ENCODE data around the gene PLIN5.

DNA sequence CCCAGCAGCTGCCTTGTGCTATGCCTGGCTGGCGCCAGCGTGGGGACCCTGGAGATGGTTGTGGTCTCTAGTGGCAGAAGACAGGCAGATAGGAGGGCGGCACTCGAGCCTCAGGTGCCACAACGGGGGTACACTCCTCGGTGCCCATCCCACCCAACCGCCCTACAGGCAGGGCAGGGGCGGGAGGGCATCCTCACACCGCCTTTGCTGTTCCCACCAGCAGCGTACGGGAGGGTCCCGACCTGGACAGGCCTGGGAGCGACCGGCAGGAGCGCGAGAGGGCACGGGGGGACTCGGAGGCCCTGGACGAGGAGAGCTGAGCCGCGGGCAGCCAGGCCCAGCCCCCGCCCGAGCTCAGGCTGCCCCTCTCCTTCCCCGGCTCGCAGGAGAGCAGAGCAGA, 33.3 kb downstream of the PLIN5 start:
- TF ChIP-seq, protein P1, sequence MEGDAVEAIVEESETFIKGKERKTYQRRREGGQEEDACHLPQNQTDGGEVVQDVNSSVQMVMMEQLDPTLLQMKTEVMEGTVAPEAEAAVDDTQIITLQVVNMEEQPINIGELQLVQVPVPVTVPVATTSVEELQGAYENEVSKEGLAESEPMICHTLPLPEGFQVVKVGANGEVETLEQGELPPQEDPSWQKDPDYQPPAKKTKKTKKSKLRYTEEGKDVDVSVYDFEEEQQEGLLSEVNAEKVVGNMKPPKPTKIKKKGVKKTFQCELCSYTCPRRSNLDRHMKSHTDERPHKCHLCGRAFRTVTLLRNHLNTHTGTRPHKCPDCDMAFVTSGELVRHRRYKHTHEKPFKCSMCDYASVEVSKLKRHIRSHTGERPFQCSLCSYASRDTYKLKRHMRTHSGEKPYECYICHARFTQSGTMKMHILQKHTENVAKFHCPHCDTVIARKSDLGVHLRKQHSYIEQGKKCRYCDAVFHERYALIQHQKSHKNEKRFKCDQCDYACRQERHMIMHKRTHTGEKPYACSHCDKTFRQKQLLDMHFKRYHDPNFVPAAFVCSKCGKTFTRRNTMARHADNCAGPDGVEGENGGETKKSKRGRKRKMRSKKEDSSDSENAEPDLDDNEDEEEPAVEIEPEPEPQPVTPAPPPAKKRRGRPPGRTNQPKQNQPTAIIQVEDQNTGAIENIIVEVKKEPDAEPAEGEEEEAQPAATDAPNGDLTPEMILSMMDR (IDR thresholded peaks at IDR 0.05; ENCODE audit: poor library complexity, severe bottlenecking): no peak
- TF ChIP-seq, protein P2, sequence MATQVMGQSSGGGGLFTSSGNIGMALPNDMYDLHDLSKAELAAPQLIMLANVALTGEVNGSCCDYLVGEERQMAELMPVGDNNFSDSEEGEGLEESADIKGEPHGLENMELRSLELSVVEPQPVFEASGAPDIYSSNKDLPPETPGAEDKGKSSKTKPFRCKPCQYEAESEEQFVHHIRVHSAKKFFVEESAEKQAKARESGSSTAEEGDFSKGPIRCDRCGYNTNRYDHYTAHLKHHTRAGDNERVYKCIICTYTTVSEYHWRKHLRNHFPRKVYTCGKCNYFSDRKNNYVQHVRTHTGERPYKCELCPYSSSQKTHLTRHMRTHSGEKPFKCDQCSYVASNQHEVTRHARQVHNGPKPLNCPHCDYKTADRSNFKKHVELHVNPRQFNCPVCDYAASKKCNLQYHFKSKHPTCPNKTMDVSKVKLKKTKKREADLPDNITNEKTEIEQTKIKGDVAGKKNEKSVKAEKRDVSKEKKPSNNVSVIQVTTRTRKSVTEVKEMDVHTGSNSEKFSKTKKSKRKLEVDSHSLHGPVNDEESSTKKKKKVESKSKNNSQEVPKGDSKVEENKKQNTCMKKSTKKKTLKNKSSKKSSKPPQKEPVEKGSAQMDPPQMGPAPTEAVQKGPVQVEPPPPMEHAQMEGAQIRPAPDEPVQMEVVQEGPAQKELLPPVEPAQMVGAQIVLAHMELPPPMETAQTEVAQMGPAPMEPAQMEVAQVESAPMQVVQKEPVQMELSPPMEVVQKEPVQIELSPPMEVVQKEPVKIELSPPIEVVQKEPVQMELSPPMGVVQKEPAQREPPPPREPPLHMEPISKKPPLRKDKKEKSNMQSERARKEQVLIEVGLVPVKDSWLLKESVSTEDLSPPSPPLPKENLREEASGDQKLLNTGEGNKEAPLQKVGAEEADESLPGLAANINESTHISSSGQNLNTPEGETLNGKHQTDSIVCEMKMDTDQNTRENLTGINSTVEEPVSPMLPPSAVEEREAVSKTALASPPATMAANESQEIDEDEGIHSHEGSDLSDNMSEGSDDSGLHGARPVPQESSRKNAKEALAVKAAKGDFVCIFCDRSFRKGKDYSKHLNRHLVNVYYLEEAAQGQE (IDR thresholded peaks at IDR 0.05; ENCODE audit: borderline replicate concordance): no peak
- TF ChIP-seq EP300 (conservative IDR thresholded peaks at IDR 0.05; ENCODE audit: poor library complexity, severe bottlenecking) (no peak), SMC3 (conservative IDR thresholded peaks at IDR 0.05; ENCODE audit: poor library complexity) (no peak), EZH2 (IDR thresholded peaks at IDR 0.05; ENCODE audit: borderline replicate concordance, insufficient read depth, low read length, poor library complexity, severe bottlenecking) (no peak)

Measured in neural cell (in vitro differentiated cells).